Caco-2 (cell line): Measurements from ENCODE around the gene RB1. TPM values are rescaled to one million over a fixed set of nuclear protein-coding genes. Genes with fewer than 3 reads are reported as not detected.

Experiments
- BruUV-seq: library from RNA; stranded (reverse); fragments of 400-500 nt; replicated peaks from 2 replicates; lab custom pipeline; 2021; lab: Mats Ljungman, UMichigan
- CTCF ChIA-PET: fragments of 300-600 bp; sonication (Branson Sonifier 250); formaldehyde crosslinking; loops from one replicate; lab custom pipeline; 2022; ENCODE audit warnings: antibody characterized with exemption; lab: Charles Lee
- POLR2A ChIA-PET: fragments of 300-600 bp; sonication (Branson Sonifier 250); formaldehyde crosslinking; loops from one replicate; lab custom pipeline; 2022; ENCODE audit warnings: antibody characterized with exemption; lab: Charles Lee
- DNase-seq, 2 experiments: peaks; one replicate each; pipeline versions ENCODE4 v3.0.0 to v3.0.0-alpha.2; 2020 to 2022
- H3K27me3 ChIP-seq: replicated peaks from 2 replicates; pipeline ENCODE4 v1.6.0; 2011; ENCODE audit warnings: low read length; ENCODE audit not compliant: control insufficient read depth, insufficient read depth
- H3K36me3 ChIP-seq: 2 replicates; pipeline ENCODE4 v1.5.1; 2011; ENCODE audit warnings: low read length; ENCODE audit not compliant: control insufficient read depth, insufficient read depth
- H3K4me1 ChIP-seq: fragments of 250-450 bp; sonication (Bioruptor Pico); 2 replicates; pipeline ENCODE4 v1.5.1; 2020; ENCODE audit warnings: mild to moderate bottlenecking
- H3K4me3 ChIP-seq: 2 replicates; pipeline ENCODE4 v1.5.1; 2011; ENCODE audit warnings: low read depth, mild to moderate bottlenecking, control low read depth, low read length
- H3K9me3 ChIP-seq: fragments of 250-450 bp; sonication (Bioruptor Pico); 2 replicates; pipeline ENCODE4 v1.5.1; 2020; ENCODE audit warnings: mild to moderate bottlenecking, moderate library complexity
- H3K27ac Mint-ChIP-seq: one replicate; pipeline ENCODE4 v1.8.0; 2022; ENCODE audit warnings: mixed read lengths; ENCODE audit not compliant: unreplicated experiment
- H3K27me3 Mint-ChIP-seq: one replicate; pipeline ENCODE4 v1.8.0; 2022; ENCODE audit warnings: mixed read lengths; ENCODE audit not compliant: insufficient read depth, unreplicated experiment
- H3K36me3 Mint-ChIP-seq: one replicate; pipeline ENCODE4 v1.8.0; 2022; ENCODE audit warnings: mild to moderate bottlenecking, mixed read lengths; ENCODE audit not compliant: insufficient read depth, unreplicated experiment
- H3K4me1 Mint-ChIP-seq: one replicate; pipeline ENCODE4 v1.8.0; 2022; ENCODE audit warnings: low read depth, mixed read lengths; ENCODE audit not compliant: unreplicated experiment
- H3K4me3 Mint-ChIP-seq: one replicate; pipeline ENCODE4 v1.8.0; 2022; ENCODE audit warnings: mild to moderate bottlenecking, moderate library complexity, mixed read lengths; ENCODE audit not compliant: unreplicated experiment
- H3K9me3 Mint-ChIP-seq: one replicate; pipeline ENCODE4 v1.8.0; 2022; ENCODE audit warnings: mixed read lengths; ENCODE audit not compliant: unreplicated experiment
- CTCF ChIP-seq, 2 experiments: fragments of 200-600 bp in 1 of 2; IDR thresholded peaks; 1 replicate in 1 of 2; 2 replicates in 1 of 2; pipeline versions ENCODE4 v1.5.1 to v1.8.0; 2011 to 2022; ENCODE audit warnings: antibody characterized with exemption in 1 of 2, control low read depth in 1 of 2, inconsistent platforms in 1 of 2, low read depth in 1 of 2, low read length in 1 of 2, mild to moderate bottlenecking in 1 of 2, moderate library complexity in 1 of 2; ENCODE audit not compliant: insufficient read depth in 1 of 2, severe bottlenecking in 1 of 2, unreplicated experiment in 1 of 2
- intact Hi-C: fragments of 100-400 bp; cut with micrococcal nuclease; formaldehyde crosslinking; loops from one replicate; pipeline ENCODE4 v1.10.0; 2022; ENCODE audit not compliant: unreplicated experiment
- total RNA-seq: library from RNA; stranded (reverse); gene quantifications from 2 replicates; pipeline ENCODE4 v1.2.3, GENCODE V29; 2022

RB1 gene
- total RNA-seq, 1 experiment from 2014 or later, result 24.1 TPM

- no peak overlapping the region for H3K4me3 ChIP-seq
- Mint-ChIP-seq H3K4me3 (no peak overlapping the region), H3K27ac (no peak overlapping the region), H3K9me3 (no peaks in the 10 kb centered on the region), H3K27me3 (no peaks in the 10 kb centered on the region), H3K4me1 (no peaks in the 10 kb centered on the region), H3K36me3 (no peaks in the 10 kb centered on the region)
- BruUV-seq, result no TSS peak
- DNase-seq, result no peak
- ChIA-PET CTCF (no interaction called here), POLR2A (no interaction called here)
- intact Hi-C loops, result no loop called here
- H3K36me3 ChIP-seq, result no peaks in the 10 kb centered on the region
- no peak for TF ChIP-seq CTCF (IDR thresholded peaks at IDR 0.05; ENCODE audit: insufficient read depth in 1 of 2, low read depth in 1 of 2, low read length in 1 of 2, severe bottlenecking in 1 of 2, unreplicated experiment in 1 of 2)
- H3K27me3 ChIP-seq, result no peaks in the 10 kb centered on the region
- no peaks in the 10 kb centered on the region for H3K4me1 ChIP-seq
- no peaks in the 10 kb centered on the region for H3K9me3 ChIP-seq
These were observed 79.8 kb downstream of the RB1 start for GRCh38 chr13:48383384-48383783.

GRCh38 chr13:48386816-48387215 lies 83.3 kb downstream of the RB1 start:
- no peak overlapping the region for H3K27ac Mint-ChIP-seq
- no peaks in the 10 kb centered on the region for H3K4me1 ChIP-seq
- POLR2A ChIA-PET, result no interaction called here
- no peaks in the 10 kb centered on the region for H3K9me3 ChIP-seq
- no TSS peak for BruUV-seq
- no peak for TF ChIP-seq CTCF (IDR thresholded peaks at IDR 0.05; ENCODE audit: insufficient read depth in 1 of 2, low read depth in 1 of 2, low read length in 1 of 2, severe bottlenecking in 1 of 2, unreplicated experiment in 1 of 2)
- DNase-seq, result no peak
- H3K36me3 ChIP-seq, result no peaks in the 10 kb centered on the region
- H3K9me3 Mint-ChIP-seq, result no peaks in the 10 kb centered on the region
- H3K4me3 Mint-ChIP-seq, result no peak overlapping the region
- intact Hi-C loops, result no loop called here
- CTCF ChIA-PET, result no interaction called here
- no peaks in the 10 kb centered on the region for H3K27me3 ChIP-seq
- H3K36me3 Mint-ChIP-seq, result no peaks in the 10 kb centered on the region
- no peak overlapping the region for H3K4me3 ChIP-seq
- H3K4me1 Mint-ChIP-seq, result no peaks in the 10 kb centered on the region
- no peaks in the 10 kb centered on the region for H3K27me3 Mint-ChIP-seq

GRCh38 chr13:48391257-48391656 lies 87.7 kb downstream of the RB1 start:
- TF ChIP-seq CTCF (IDR thresholded peaks at IDR 0.05; ENCODE audit: insufficient read depth in 1 of 2, low read depth in 1 of 2, low read length in 1 of 2, severe bottlenecking in 1 of 2, unreplicated experiment in 1 of 2), result no peak
- H3K36me3 ChIP-seq, result peaks cover 1% of the 10 kb centered on the region; the same call in 1 of the 2 replicates
- Mint-ChIP-seq H3K27me3 (no peaks in the 10 kb centered on the region), H3K4me1 (no peaks in the 10 kb centered on the region), H3K9me3 (peaks cover 11% of the 10 kb centered on the region), H3K27ac (no peak overlapping the region), H3K4me3 (no peak overlapping the region), H3K36me3 (peaks cover 4% of the 10 kb centered on the region)
- H3K4me3 ChIP-seq, result no peak overlapping the region
- H3K9me3 ChIP-seq, result no peaks in the 10 kb centered on the region
- H3K4me1 ChIP-seq, result no peaks in the 10 kb centered on the region
- intact Hi-C loops, result no loop called here
- H3K27me3 ChIP-seq, result no peaks in the 10 kb centered on the region
- ChIA-PET CTCF (no interaction called here), POLR2A (no interaction called here)
- no TSS peak for BruUV-seq
- DNase-seq, result no peak
